HG03097 (cell line): ENCODE results near the gene CYB561D1.
A peak's percentile ranks its signal among the peaks of the same experiment; 100 is the strongest.

Source experiments
- ATAC-seq: cut with Tn5 transposase; IDR thresholded peaks from one replicate; pipeline ENCODE4 v1.9.1; 2021; ENCODE audit not compliant: unreplicated experiment, low FRiP score

Gene CYB561D1

DNA sequence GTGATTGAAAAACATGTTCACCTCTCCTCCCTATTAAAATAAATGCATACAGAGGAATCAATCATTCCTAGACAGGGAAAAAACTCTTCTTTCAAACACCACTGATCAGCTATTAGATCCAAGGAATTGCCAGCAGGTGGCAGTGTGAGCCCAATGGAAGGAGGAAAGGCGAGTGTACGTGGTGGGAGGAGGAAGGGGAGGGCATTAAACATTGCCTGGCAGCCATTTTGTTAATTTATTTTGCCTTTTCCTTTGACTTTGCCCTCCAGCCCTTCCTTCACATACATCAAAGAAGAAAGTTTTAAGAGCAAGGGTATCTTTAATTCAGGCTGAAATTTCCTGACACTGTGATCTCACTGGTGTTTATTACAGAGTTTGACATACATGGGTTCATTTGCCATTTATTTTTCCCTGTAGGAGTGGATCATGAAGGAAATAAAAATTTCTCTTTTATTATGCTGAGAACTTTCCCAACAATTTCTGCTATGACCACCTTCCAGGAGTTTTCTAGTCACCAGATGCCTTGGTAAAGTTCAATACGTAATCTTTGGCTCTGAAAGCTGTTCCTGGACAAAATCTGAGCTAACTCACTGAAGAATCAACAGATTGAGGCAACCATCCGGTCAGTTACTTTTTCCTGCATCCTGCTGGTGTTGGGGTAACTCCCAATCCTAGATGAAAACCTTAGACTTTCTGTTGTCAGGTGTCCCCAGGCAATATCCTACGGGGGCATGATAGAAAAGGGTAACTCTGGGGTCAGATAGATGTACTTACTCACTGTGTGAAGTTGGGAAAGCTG is 52.6 kb downstream of the CYB561D1 start:
- ATAC-seq: peak; percentile 39

DNA sequence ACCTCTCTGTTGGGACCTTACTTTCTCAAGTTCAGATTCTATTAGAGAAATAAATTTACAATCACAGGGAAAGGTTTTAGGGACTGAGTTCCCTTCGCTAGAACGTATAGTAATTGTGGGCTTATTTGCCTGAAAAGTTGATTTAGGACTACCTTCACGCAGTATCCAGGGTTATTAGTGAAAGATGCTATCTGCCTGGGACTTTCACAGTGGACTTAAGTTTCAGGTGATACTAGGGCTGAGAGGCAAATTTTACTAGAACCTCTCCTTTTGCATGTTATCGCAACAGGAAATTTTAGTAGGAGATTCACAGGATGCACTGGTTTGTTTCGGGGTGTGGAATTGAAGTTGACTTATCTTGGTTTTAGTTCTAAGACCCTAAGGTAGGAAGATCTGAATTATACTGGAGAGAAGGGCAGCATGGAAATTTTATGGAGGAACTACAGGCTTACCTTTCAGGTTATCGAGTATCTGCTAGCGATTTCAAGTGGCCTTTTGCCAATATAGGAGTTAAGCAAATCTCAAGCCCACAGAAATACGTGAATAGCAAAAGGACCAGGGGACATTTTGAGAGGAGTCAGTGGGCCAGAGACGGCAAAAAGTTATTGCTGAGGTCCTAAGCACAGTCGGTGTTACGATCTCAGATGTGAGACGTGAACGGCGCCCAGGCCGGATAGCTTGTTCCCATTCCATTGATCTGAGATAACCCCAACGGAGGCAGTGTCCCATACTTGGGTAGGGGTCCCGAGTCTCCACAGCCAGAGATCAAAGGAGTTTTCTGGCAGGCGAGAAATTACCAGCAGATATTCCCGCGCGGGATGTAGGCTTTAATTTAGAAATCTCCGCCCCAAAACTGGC is 53.8 kb downstream of the CYB561D1 start:
- peak; percentile 6 for ATAC-seq

DNA sequence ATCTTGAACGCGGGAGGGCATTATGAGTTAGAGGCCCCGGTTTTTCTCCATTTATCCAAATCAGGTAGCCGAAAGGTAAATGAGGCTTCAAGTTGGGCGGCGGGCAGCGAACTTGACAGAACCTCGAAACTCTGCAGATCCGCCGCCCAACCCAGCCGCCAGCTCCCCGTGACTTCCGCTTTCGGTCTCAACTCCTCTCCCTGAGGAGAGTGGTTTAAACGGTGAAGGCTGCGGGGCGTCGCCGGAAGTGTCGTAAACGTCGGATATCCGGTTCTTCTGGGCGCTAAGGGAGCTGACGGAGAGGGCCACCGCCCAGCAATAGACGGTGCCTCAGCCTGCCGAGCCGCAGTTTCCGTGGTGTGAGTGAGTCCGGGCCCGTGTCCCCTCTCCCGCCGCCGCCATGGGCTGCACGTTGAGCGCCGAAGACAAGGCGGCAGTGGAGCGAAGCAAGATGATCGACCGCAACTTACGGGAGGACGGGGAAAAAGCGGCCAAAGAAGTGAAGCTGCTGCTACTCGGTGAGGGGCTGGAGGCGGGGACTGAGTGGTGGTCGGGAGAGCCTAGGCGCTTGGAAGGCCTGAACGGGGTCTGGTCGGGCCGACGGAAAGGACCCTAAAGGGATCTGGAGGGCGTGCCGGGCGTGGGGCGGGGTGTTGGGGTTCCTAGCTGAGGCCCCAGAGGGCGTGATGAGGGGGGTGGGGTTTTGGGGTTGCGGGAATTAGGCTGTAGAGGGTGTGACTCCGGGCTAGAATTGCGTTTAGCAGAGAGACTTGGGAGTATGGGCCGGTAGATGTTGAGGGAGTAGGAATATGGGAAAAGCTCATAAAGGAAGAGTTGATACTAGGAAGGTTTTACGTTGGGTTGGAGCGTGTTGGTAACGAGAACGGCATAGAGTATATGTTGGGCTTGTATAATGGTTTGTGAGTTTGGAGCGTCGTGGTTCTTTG is 54.7 kb downstream of the CYB561D1 start, which contains the start of gene GNAI3:
Gene GNAI3 (plus strand): TSS at position 295 of the 947 bp plus-strand sequence. CDS start 106 bp downstream, at position 401.
- ATAC-seq: peak; percentile 92
